ENCODE measurements around the gene PKD1L1. TPM values are rescaled to one million over a fixed set of nuclear protein-coding genes. Genes with fewer than 3 reads are reported as not detected.
A peak's percentile ranks its signal among the peaks of the same experiment; 100 is the strongest.
"Not testable (repeated sequence)": the region's sequence is repeated elsewhere in the genome, so short reads cannot be mapped to it uniquely, and the experiment has no call there.

Gene PKD1L1
- 0.67 and 0.89 TPM in 2 replicates for total RNA-seq
- long read RNA-seq, partial matches to known transcripts: 0 of 3 reads
- long read RNA-seq, other reads (novel, unspliced or antisense): 3 of 3 reads

DNA sequence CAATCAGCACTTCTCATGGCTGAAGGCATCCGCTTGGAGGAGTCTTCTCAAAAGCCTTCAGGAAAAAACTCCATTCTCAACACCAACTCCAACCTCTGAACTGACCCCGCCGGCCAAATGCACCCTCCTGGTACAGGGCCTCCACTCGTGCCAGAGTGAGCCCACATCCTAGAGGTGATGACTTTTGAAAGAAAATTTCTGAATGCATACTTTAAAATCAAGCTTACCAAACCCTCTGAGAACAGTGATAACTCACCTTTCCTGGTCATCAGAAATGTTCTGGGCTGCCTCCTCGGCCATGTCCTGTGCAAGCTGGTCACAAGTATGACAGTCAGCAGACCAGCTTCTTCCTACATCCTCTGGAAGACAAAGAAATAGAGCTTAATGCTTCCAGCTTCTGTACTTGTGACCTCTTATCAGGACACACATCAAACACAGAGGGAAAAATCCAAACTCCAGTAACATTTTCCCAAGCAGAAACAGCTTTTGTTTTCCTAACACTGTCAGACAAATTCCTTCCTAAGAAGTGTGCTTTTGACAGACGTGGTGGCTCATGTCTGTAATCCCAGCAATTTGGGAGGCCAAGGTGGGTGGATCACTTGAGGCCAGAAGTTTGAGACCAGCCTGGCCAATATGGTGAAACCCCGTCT lies at the start of gene PKD1L1:
Gene PKD1L1 (minus strand): TSS at position 326 of the 650 bp plus-strand sequence. CDS start 26 bp downstream, at position 300.
- DNase-seq (ENCODE audit: low spot score, unreplicated experiment): no peak
- Mint-ChIP-seq H3K9me3 (ENCODE audit: low read depth) (no peaks in the 10 kb centered on the region), H3K27ac (no peak within 1 kb of the TSS), H3K4me1 (ENCODE audit: low read depth) (peaks cover 31% of the 10 kb centered on the region), H3K27me3 (no peaks in the 10 kb centered on the region), H3K4me3 (ENCODE audit: low read depth) (no peak within 1 kb of the TSS), H3K36me3 (ENCODE audit: insufficient read depth) (no peaks in the 10 kb centered on the region)
- TF ChIP-seq, protein P1, sequence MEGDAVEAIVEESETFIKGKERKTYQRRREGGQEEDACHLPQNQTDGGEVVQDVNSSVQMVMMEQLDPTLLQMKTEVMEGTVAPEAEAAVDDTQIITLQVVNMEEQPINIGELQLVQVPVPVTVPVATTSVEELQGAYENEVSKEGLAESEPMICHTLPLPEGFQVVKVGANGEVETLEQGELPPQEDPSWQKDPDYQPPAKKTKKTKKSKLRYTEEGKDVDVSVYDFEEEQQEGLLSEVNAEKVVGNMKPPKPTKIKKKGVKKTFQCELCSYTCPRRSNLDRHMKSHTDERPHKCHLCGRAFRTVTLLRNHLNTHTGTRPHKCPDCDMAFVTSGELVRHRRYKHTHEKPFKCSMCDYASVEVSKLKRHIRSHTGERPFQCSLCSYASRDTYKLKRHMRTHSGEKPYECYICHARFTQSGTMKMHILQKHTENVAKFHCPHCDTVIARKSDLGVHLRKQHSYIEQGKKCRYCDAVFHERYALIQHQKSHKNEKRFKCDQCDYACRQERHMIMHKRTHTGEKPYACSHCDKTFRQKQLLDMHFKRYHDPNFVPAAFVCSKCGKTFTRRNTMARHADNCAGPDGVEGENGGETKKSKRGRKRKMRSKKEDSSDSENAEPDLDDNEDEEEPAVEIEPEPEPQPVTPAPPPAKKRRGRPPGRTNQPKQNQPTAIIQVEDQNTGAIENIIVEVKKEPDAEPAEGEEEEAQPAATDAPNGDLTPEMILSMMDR (IDR thresholded peaks at IDR 0.05; ENCODE audit: unreplicated experiment): no peak

DNA sequence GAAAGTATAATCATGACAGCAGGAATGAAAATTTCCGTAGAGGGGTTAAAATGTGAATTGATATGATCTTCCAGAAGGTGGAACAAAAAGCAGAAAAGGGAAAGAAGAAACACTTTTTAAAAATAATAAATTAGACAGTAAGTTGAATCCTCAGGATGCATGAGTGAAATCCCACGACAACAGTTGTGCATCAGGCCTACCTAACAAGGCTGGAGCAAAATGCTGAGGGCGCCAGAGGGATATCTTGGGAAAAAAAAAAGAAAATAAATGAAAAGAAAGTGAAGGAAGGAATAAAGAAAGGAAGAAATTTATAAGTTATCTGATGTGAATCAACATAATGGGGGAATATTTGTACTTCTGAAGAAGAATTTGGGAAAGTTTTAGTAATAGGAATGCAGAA lies 44.2 kb upstream of the PKD1L1 start:
- TF ChIP-seq, protein P1 (IDR thresholded peaks at IDR 0.05; ENCODE audit: unreplicated experiment): no peak
- no peaks in the 10 kb centered on the region for H3K27me3 Mint-ChIP-seq
- H3K4me1 Mint-ChIP-seq (ENCODE audit: low read depth): peaks cover 26% of the 10 kb centered on the region
- H3K4me3 Mint-ChIP-seq (ENCODE audit: low read depth): peak overlapping the region; percentile 81
- no peaks in the 10 kb centered on the region for H3K36me3 Mint-ChIP-seq (ENCODE audit: insufficient read depth)
- H3K9me3 Mint-ChIP-seq (ENCODE audit: low read depth): peaks cover 10% of the 10 kb centered on the region
- DNase-seq (ENCODE audit: low spot score, unreplicated experiment): no peak
- peak overlapping the region; percentile 82 for H3K27ac Mint-ChIP-seq

- Mint-ChIP-seq H3K36me3 (ENCODE audit: insufficient read depth) (no peaks in the 10 kb centered on the region), H3K4me3 (ENCODE audit: low read depth) (peak overlapping the region; percentile 81), H3K27ac (peak overlapping the region; percentile 82), H3K27me3 (no peaks in the 10 kb centered on the region), H3K4me1 (ENCODE audit: low read depth) (peaks cover 26% of the 10 kb centered on the region), H3K9me3 (ENCODE audit: low read depth) (peaks cover 10% of the 10 kb centered on the region)
- DNase-seq (ENCODE audit: low spot score, unreplicated experiment): peak; percentile 46
- TF ChIP-seq, protein P1 (IDR thresholded peaks at IDR 0.05; ENCODE audit: unreplicated experiment): peak; percentile 63
These were observed 43.6 kb upstream of the PKD1L1 start for GRCh38 chr7:47991741-47992311.

DNA sequence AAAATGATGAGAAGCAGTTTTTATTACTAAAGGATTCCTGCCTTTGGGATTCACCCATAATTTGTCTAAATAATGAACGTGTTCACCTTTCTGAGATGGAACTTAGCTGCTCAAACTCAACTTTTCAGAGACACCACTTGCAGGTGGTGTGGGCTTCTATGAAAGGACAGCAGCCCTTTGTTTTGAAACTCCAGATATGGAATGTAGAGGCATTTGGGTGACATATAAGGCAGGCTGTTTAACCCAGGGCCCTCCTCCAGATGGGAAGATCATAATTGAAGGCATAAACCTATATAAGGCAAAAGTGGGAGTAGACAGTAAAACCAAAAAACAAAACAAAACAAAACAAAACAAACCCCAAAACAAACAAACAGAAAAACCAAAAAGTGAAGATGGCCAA lies 43.0 kb upstream of the PKD1L1 start:
- peak overlapping the region; percentile 81 for H3K4me3 Mint-ChIP-seq (ENCODE audit: low read depth)
- peak overlapping the region; percentile 82 for H3K27ac Mint-ChIP-seq
- H3K36me3 Mint-ChIP-seq (ENCODE audit: insufficient read depth): no peaks in the 10 kb centered on the region
- no peak for DNase-seq (ENCODE audit: low spot score, unreplicated experiment)
- TF ChIP-seq, protein P1 (IDR thresholded peaks at IDR 0.05; ENCODE audit: unreplicated experiment): no peak
- H3K9me3 Mint-ChIP-seq (ENCODE audit: low read depth): peaks cover 10% of the 10 kb centered on the region
- peaks cover 26% of the 10 kb centered on the region for H3K4me1 Mint-ChIP-seq (ENCODE audit: low read depth)
- H3K27me3 Mint-ChIP-seq: no peaks in the 10 kb centered on the region

GRCh38 chr7:47990592-47990991 lies 42.3 kb upstream of the PKD1L1 start:
- Mint-ChIP-seq H3K27ac (peak overlapping the region; percentile 90), H3K27me3 (no peaks in the 10 kb centered on the region), H3K4me3 (ENCODE audit: low read depth) (no peak overlapping the region), H3K4me1 (ENCODE audit: low read depth) (peaks cover 26% of the 10 kb centered on the region), H3K36me3 (ENCODE audit: insufficient read depth) (no peaks in the 10 kb centered on the region), H3K9me3 (ENCODE audit: low read depth) (peaks cover 10% of the 10 kb centered on the region)
- DNase-seq (ENCODE audit: low spot score, unreplicated experiment): no peak
- TF ChIP-seq, protein P1 (IDR thresholded peaks at IDR 0.05; ENCODE audit: unreplicated experiment): no peak

DNA sequence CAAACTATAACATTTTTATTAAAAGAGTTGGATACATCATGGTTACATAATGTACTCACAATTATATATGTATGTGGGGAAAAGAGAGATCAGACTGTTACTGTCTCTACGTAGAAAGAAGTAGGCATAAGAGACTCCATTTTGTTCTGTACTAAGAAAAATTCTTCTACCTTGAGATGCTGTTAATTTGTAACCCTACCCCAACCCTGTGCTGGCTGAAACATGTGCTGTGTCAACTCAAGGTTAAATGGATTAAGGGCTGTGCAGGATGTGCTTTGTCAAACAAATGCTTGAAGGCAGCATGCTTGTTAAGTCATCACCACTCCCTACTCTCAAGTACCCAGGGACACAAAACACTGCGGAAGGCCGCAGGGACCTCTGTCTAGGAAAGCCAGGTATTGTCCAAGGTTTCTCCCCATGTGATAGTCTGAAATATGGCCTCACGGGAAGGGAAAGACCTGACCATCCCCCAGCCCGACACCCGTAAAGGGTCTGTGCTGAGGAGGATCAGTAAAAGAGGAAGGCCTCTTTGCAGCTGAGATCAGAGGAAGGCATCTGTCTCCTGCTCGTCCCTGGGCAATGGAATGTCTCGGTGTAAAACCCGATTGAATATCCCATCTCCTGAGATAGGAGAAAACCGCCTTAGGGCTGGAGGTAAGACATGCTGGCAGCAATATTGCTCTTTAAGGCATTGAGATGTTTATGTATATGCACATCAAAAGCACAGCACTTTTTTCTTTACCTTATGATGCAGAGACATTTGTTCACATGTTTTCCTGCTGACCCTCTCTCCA lies 41.5 kb upstream of the PKD1L1 start:
- Mint-ChIP-seq H3K4me1 (ENCODE audit: low read depth) (peaks cover 26% of the 10 kb centered on the region), H3K27ac (peak overlapping the region; percentile 90)
- not testable (repeated sequence) for H3K36me3 Mint-ChIP-seq (ENCODE audit: insufficient read depth); H3K4me3 Mint-ChIP-seq (ENCODE audit: low read depth); H3K27me3 Mint-ChIP-seq; DNase-seq (ENCODE audit: low spot score, unreplicated experiment); H3K9me3 Mint-ChIP-seq (ENCODE audit: low read depth)

All from progenitor cell of endocrine pancreas (in vitro differentiated cells).